ENCODE measurements around the gene PRSS3. TPM values are rescaled to one million over a fixed set of nuclear protein-coding genes. Genes with fewer than 3 reads are reported as not detected.

Gene PRSS3
- total RNA-seq, 1 donor from 2014 or later = not detected

- H3K36me3 Mint-ChIP-seq (ENCODE audit: low read depth) = peaks cover 1% of the 10 kb centered on the region
- no peak overlapping the region for H3K4me3 Mint-ChIP-seq (ENCODE audit: unreplicated experiment)
- H3K4me1 Mint-ChIP-seq (ENCODE audit: low read depth) = peaks cover 48% of the 10 kb centered on the region
- H3K9me3 Mint-ChIP-seq (ENCODE audit: low read depth) = no peaks in the 10 kb centered on the region
- no peak for DNase-seq (ENCODE audit: low spot score)
- TF ChIP-seq CTCF (IDR thresholded peaks at IDR 0.05) = no peak
- H3K27me3 Mint-ChIP-seq (ENCODE audit: low read depth) = no peaks in the 10 kb centered on the region
- no peak overlapping the region for H3K27ac Mint-ChIP-seq (ENCODE audit: unreplicated experiment)
These were observed 20.4 kb downstream of the PRSS3 start for GRCh38 chr9:33815781-33816180.

GRCh38 chr9:33816327-33817252 is 21.2 kb downstream of the PRSS3 start, which contains the start of gene UBE2R2:
Gene UBE2R2 (plus strand): TSS chr9:33817160. CDS start chr9:33817758, 598 bp downstream.
- Mint-ChIP-seq H3K9me3 (ENCODE audit: low read depth) (no peaks in the 10 kb centered on the region), H3K4me3 (ENCODE audit: unreplicated experiment) (peak within 1 kb of the TSS; percentile 88), H3K4me1 (ENCODE audit: low read depth) (peaks cover 57% of the 10 kb centered on the region), H3K36me3 (ENCODE audit: low read depth) (peaks cover 1% of the 10 kb centered on the region), H3K27me3 (ENCODE audit: low read depth) (no peaks in the 10 kb centered on the region), H3K27ac (ENCODE audit: unreplicated experiment) (peak within 1 kb of the TSS; percentile 89)
- TF ChIP-seq CTCF (IDR thresholded peaks at IDR 0.05) = no peak
- DNase-seq (ENCODE audit: low spot score) = peak; percentile 94

DNA sequence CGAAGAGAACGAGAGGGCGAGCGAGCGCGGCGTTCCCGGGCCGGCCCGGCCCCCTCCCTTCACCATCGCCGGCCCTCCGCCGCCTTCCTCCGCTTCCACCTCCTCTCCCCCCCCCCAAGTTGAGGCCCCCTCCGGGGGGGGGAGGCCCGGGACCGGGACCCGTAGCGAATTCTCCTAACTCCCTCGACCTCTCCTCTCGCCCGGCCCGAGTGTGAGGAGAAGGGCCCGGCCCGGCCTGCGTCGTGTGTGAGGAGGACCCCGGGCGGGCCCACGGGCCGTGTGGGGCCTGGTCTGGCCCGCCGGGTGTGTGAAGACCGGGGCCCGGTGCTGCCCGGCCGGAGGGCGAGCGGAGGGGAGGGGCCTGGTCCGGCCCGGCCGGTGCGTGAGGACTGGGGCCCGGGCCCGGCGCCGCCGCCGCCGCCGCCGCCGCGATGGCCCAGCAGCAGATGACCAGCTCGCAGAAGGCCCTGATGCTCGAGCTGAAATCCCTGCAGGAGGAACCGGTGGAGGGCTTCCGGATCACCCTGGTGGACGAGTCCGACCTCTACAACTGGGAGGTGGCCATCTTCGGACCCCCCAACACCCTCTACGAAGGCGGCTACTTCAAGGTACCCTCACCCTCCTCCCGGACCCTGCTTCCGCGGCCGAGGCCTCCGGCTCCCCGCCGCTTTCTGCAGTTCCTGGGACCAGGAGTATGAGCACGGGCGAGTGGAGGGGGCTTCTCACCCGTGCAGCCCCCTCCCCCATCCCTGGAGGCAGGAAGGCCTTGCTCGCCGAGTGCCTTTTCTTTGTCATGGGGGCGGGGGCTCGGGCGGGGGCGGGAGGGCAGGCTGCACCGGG is 22.2 kb downstream of the PRSS3 start:
- Mint-ChIP-seq H3K27me3 (ENCODE audit: low read depth) (no peaks in the 10 kb centered on the region), H3K4me1 (ENCODE audit: low read depth) (peaks cover 57% of the 10 kb centered on the region), H3K9me3 (ENCODE audit: low read depth) (no peaks in the 10 kb centered on the region), H3K4me3 (ENCODE audit: unreplicated experiment) (peak overlapping the region; percentile 88), H3K36me3 (ENCODE audit: low read depth) (peaks cover 1% of the 10 kb centered on the region), H3K27ac (ENCODE audit: unreplicated experiment) (peak overlapping the region; percentile 86)
- peak; percentile 62 for TF ChIP-seq CTCF (IDR thresholded peaks at IDR 0.05)
- no peak for DNase-seq (ENCODE audit: low spot score)

- Mint-ChIP-seq H3K4me1 (ENCODE audit: low read depth) (peaks cover 57% of the 10 kb centered on the region), H3K27me3 (ENCODE audit: low read depth) (no peaks in the 10 kb centered on the region), H3K9me3 (ENCODE audit: low read depth) (no peaks in the 10 kb centered on the region), H3K27ac (ENCODE audit: unreplicated experiment) (peak overlapping the region; percentile 86), H3K36me3 (ENCODE audit: low read depth) (peaks cover 1% of the 10 kb centered on the region), H3K4me3 (ENCODE audit: unreplicated experiment) (peak overlapping the region; percentile 88)
- TF ChIP-seq CTCF (IDR thresholded peaks at IDR 0.05) = no peak
- no peak for DNase-seq (ENCODE audit: low spot score)
These were observed 22.9 kb downstream of the PRSS3 start for GRCh38 chr9:33818167-33818846.

Data from chondrocyte (in vitro differentiated cells).